Left lung (tissue), 14 donors: ENCODE data around the gene UBFD1. TPM values are rescaled to one million over a fixed set of nuclear protein-coding genes. Genes with fewer than 3 reads are reported as not detected.

ENCODE experiments used
- ATAC-seq: fragments of 200-7000 bp; cut with Tn5 transposase; one replicate; pipeline ENCODE4 v1.9.1; 2020; ENCODE audit warnings: moderate library complexity
- DNase-seq, 4 donors: peaks; one replicate each; pipeline ENCODE4 v3.0.0-alpha.2; 2013 to 2020
- H3K27ac ChIP-seq, 2 donors: fragments of 200-600 bp; sonication (generic) in 1 of 2; one replicate each; pipeline versions ENCODE4 v1.5.0 to v1.8.0; 2020 to 2021
- H3K27me3 ChIP-seq, 2 donors: fragments of 200-600 bp; sonication (generic) in 1 of 2; one replicate each; pipeline versions ENCODE4 v1.5.0 to v1.8.0; 2020 to 2021
- H3K36me3 ChIP-seq, 2 donors: fragments of 200-600 bp; sonication (generic) in 1 of 2; one replicate each; pipeline versions ENCODE4 v1.5.0 to v1.8.0; 2020 to 2021
- H3K4me1 ChIP-seq, 2 donors: fragments of 200-600 bp; one replicate each; pipeline ENCODE4 v1.8.0; 2021
- H3K4me3 ChIP-seq, 2 donors: fragments of 200-600 bp; sonication (generic) in 1 of 2; one replicate each; pipeline versions ENCODE4 v1.5.0 to v1.8.0; 2020 to 2021; ENCODE audit warnings: mild to moderate bottlenecking in 1 of 2
- H3K9me3 ChIP-seq, 2 donors: fragments of 200-600 bp; sonication (generic) in 1 of 2; one replicate each; pipeline versions ENCODE4 v1.5.0 to v1.8.0; 2020 to 2021
- intact Hi-C, 2 donors: fragments of 100-400 bp; cut with DNase I; formaldehyde crosslinking; loops; one replicate each; pipeline versions ENCODE4 v1.11.2 to v1.14.2; 2022
- long read RNA-seq, 12 donors: library from polyadenylated mRNA in 2 of 12; unstranded in 2 of 12; transcript quantifications; one replicate each; pipeline ENCODE4 v2.0.0 and lab custom pipeline, GENCODE V29; 2019 to 2026
- polyA plus RNA-seq, 6 donors: library from polyadenylated mRNA; unstranded; fragments of 120-200 nt; gene quantifications; one replicate each; pipeline ENCODE4 v1.2.1, GENCODE V29; 2013; ENCODE audit not compliant: insufficient read length in 6 of 6
- total RNA-seq, 2 donors: library from RNA; stranded (reverse); fragmentation: NEBNext Ultra II Directional; extraction: Animal tissue kit (Norgen Biotek cat#: 25700); gene quantifications; one replicate each; pipeline ENCODE4 v1.2.1, GENCODE V29; 2021
- TF ChIP-seq, protein P1 (sequence below), 2 donors: fragments of 200-600 bp; sonication (generic) in 1 of 2; IDR thresholded peaks; one replicate each; pipeline versions ENCODE4 v1.5.0 to v1.8.0; 2021; ENCODE audit warnings: antibody characterized with exemption in 2 of 2
- donor health status: DM: no; HTN: yes; CAD: no.
- donor health status: DM: no; HTN: no; CAD: no.

UBFD1 gene, protein sequence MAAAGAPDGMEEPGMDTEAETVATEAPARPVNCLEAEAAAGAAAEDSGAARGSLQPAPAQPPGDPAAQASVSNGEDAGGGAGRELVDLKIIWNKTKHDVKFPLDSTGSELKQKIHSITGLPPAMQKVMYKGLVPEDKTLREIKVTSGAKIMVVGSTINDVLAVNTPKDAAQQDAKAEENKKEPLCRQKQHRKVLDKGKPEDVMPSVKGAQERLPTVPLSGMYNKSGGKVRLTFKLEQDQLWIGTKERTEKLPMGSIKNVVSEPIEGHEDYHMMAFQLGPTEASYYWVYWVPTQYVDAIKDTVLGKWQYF
- total RNA-seq (10 to 100 TPM; 51.9 to 69.3 TPM), polyA plus RNA-seq (10 to 100 TPM; 65.6 to 74.1 (median 68.6) TPM)
- long read RNA-seq, donor 1, full-length matches to known transcripts: 29 of 456 reads
- long read RNA-seq, donor 1, partial matches to known transcripts: 417 of 456 reads
- long read RNA-seq, donor 1, other reads (novel, unspliced or antisense): 10 of 456 reads
- long read RNA-seq, donor 2, full-length matches to known transcripts: 19 of 19 reads
- long read RNA-seq, donor 2, partial matches to known transcripts: 0 of 19 reads
- long read RNA-seq, donor 2, other reads (novel, unspliced or antisense): 0 of 19 reads
- long read RNA-seq, donor 3, full-length matches to known transcripts: 13 of 20 reads
- long read RNA-seq, donor 3, partial matches to known transcripts: 7 of 20 reads
- long read RNA-seq, donor 3, other reads (novel, unspliced or antisense): 0 of 20 reads
- long read RNA-seq, donor 4, full-length matches to known transcripts: 2 of 3 reads
- long read RNA-seq, donor 4, partial matches to known transcripts: 1 of 3 reads
- long read RNA-seq, donor 4, other reads (novel, unspliced or antisense): 0 of 3 reads
- long read RNA-seq, donor 5, full-length matches to known transcripts: 12 of 31 reads
- long read RNA-seq, donor 5, partial matches to known transcripts: 19 of 31 reads
- long read RNA-seq, donor 5, other reads (novel, unspliced or antisense): 0 of 31 reads
- long read RNA-seq, donor 6, full-length matches to known transcripts: 12 of 397 reads
- long read RNA-seq, donor 6, partial matches to known transcripts: 375 of 397 reads
- long read RNA-seq, donor 6, other reads (novel, unspliced or antisense): 10 of 397 reads
- long read RNA-seq, donor 7, full-length matches to known transcripts: 7 of 7 reads
- long read RNA-seq, donor 7, partial matches to known transcripts: 0 of 7 reads
- long read RNA-seq, donor 7, other reads (novel, unspliced or antisense): 0 of 7 reads
- long read RNA-seq, donor 8, full-length matches to known transcripts: 22 of 35 reads
- long read RNA-seq, donor 8, partial matches to known transcripts: 13 of 35 reads
- long read RNA-seq, donor 8, other reads (novel, unspliced or antisense): 0 of 35 reads
- long read RNA-seq, donor 9: 0 reads
- long read RNA-seq, donor 10, full-length matches to known transcripts: 20 of 26 reads
- long read RNA-seq, donor 10, partial matches to known transcripts: 0 of 26 reads
- long read RNA-seq, donor 10, other reads (novel, unspliced or antisense): 6 of 26 reads
- long read RNA-seq, donor 11: 0 reads
- long read RNA-seq, donor 12, full-length matches to known transcripts: 15 of 15 reads
- long read RNA-seq, donor 12, partial matches to known transcripts: 0 of 15 reads
- long read RNA-seq, donor 12, other reads (novel, unspliced or antisense): 0 of 15 reads

DNA sequence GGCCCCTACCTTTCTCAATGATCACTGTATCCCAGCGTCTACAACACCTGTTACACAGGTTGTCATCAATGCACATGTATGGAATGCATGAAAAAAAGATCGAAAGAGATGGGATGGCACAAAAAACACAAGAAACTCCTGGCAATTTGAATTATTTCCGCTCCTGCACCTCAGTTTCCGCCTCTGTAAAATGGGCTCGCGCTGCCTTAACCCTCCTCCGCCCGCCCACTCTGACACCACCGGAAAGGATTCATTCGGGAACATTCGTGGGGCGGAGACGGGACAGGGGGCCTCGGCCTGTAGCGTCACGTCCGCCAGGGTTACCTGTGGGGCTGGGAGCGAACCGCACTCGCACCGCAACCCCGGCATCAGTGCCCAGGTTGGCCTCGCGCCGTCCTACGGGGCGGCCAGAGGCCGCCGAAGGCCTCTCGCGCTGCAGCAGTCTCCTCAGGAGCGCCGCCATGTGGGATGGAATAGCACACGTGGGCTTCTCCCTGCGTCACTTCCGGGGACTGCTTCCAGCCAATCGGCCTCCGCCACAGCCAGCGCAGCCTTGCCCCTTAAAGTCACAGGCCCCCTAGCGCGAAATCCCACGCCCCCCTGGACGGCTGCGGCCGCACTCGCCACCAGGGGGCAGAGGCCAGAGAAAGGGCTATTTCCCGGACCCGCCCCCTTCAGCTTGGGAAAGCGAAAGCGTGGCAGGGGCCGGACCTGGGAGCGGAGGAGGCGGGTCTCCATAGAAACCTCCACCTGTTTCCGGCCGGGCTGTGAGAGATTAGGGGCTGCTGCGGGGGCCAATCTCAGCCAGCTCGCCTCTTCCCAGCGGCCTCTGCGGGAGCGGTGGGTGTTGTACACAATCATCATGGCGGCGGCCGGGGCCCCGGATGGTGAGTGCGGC is at the start of gene UBFD1, which contains the start of gene EARS2:
TSS of gene UBFD1 (plus strand) at position 847 of the 898 bp plus-strand sequence. CDS start at position 863, 16 bp downstream.
TSS of gene EARS2 (minus strand) at position 470 of the 898 bp plus-strand sequence. CDS start at position 463, 7 bp downstream.
- ATAC-seq: peak; percentile 97
- Histone ChIP-seq H3K27me3 (no peaks in the 10 kb centered on the region), H3K27ac (peak within 1 kb of the TSS; percentile 71 to 89), H3K36me3 (peaks cover 0 to 34% of the 10 kb centered on the region in 2 donors), H3K4me1 (peaks cover 14 to 39% of the 10 kb centered on the region in 2 donors), H3K9me3 (no peaks in the 10 kb centered on the region), H3K4me3 (peak within 1 kb of the TSS; percentile 89 to 96)
- DNase-seq: peak; percentile 96 to 98 (median 98)
- intact Hi-C loops: no loop called here
- TF ChIP-seq, protein P1, sequence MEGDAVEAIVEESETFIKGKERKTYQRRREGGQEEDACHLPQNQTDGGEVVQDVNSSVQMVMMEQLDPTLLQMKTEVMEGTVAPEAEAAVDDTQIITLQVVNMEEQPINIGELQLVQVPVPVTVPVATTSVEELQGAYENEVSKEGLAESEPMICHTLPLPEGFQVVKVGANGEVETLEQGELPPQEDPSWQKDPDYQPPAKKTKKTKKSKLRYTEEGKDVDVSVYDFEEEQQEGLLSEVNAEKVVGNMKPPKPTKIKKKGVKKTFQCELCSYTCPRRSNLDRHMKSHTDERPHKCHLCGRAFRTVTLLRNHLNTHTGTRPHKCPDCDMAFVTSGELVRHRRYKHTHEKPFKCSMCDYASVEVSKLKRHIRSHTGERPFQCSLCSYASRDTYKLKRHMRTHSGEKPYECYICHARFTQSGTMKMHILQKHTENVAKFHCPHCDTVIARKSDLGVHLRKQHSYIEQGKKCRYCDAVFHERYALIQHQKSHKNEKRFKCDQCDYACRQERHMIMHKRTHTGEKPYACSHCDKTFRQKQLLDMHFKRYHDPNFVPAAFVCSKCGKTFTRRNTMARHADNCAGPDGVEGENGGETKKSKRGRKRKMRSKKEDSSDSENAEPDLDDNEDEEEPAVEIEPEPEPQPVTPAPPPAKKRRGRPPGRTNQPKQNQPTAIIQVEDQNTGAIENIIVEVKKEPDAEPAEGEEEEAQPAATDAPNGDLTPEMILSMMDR (IDR thresholded peaks at IDR 0.05): peak; percentile 93 to 98

DNA sequence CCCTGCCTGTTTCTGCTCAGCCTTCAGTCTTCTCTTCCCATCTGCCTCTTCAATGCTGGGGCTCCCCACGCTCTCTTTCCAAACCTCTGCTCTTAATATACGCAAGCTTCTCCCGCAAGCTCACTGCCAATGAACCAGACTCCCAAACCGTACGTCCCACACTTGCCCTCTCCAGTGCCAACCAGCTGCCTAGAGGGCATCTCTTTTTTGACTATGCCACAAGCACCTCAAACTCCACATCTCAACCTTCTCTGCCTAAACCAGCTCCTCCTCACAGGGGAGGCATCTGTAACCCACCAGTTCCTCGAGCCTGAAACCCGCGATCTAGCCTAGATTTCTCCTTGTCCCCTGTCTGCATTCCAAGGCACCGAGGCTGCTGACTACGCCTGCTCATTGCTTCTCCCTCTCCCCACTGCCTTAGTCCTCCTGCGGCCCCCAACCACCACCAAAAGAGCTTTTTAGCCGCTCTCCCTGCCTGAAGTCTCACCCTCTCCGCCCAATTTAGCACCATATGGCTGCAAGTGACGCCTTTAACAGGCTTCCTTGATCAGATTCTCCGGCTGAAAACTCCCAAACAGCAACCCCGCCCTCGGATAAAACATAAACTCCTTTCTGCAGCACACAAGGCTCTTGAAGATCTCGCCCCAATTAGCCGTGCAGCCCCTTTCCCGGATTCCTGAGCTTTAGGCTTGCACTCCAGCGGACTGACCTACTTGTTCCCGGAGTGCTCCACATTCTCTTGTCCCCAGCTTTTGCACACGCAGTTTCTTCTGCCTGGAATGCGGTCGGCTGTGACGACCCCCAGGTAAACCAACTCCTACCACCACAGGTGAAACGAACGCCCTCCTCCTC is 48.7 kb upstream of the UBFD1 start:
- TF ChIP-seq, protein P1 (IDR thresholded peaks at IDR 0.05): no peak

DNA sequence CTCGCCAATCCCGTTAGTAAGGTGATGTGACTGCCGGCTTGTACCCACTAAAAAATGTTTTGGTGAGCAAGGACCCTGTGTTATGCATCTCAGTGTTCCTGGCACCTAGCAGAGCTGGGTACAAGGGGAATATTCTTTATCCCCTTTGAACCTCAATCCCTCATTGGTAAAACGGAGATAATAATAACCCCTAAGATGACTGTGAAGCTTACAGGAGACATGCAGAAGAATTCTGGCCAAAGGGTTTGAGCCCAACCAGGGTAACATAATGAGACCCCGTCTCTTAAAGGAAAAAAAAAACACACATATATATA is 48.1 kb upstream of the UBFD1 start:
- no peak for DNase-seq
- no peaks in the 10 kb centered on the region for H3K27me3 ChIP-seq
- TF ChIP-seq, protein P1 (IDR thresholded peaks at IDR 0.05): no peak
- H3K27ac ChIP-seq: peak overlapping the region; percentile 82 to 87
- H3K9me3 ChIP-seq: no peaks in the 10 kb centered on the region
- peaks cover 0 to 4% of the 10 kb centered on the region in 2 donors for H3K36me3 ChIP-seq
- peaks cover 11 to 54% of the 10 kb centered on the region in 2 donors for H3K4me1 ChIP-seq
- ATAC-seq: no peak
- intact Hi-C loops: no loop called here
- H3K4me3 ChIP-seq: peak overlapping the region; percentile 93 to 97

More for the DNA sequence above, 48.7 kb upstream of the UBFD1 start:
- intact Hi-C loops: no loop called here
- Histone ChIP-seq H3K27me3 (no peaks in the 10 kb centered on the region), H3K4me1 (peaks cover 14 to 60% of the 10 kb centered on the region in 2 donors), H3K27ac (peak overlapping the region; percentile 13 to 87), H3K36me3 (no peaks in the 10 kb centered on the region), H3K4me3 (peak overlapping the region; percentile 93 to 97), H3K9me3 (no peaks in the 10 kb centered on the region)
- DNase-seq (peak in 1 of 4 donors; percentile 22), ATAC-seq (peak; percentile 5)
